ENCODE measurements around the gene CDH24.

DNA sequence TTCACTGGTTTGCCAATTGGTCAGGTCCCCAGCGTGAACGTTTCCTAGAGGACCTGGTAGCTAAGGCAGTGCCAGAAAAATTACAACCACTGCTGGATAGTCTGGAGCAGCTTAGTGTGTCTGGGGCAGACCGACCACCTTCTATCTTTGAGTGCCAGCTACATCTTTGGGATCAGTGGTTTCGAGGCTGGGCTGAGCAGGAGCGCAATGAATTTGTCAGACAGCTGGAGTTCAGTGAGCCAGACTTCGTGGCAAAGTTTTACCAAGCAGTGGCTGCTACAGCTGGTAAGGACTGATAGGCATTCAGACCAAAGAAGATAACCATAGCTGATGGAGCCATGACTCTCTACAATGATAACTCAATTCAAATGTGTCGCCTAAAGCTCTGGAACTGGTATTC, 40.5 kb upstream of the CDH24 start:
- TF ChIP-seq JUN (IDR thresholded peaks at IDR 0.05) (no peak), POLR2A (IDR thresholded peaks at IDR 0.05; ENCODE audit: low read length) (no peak), SMC3 (IDR thresholded peaks at IDR 0.05) (no peak), BHLHE40 (IDR thresholded peaks at IDR 0.05; ENCODE audit: low read depth, low read length) (no peak), CBX2 (IDR thresholded peaks at IDR 0.05; ENCODE audit: borderline replicate concordance, low read depth) (no peak), MAFK (IDR thresholded peaks at IDR 0.05; ENCODE audit: partially characterized antibody) (no peak), ESRRA (IDR thresholded peaks at IDR 0.05; ENCODE audit: borderline replicate concordance, low read length) (no peak), CHD4 (IDR thresholded peaks at IDR 0.05; ENCODE audit: borderline replicate concordance) (no peak), EHF (CRISPR knock-in tag; IDR thresholded peaks at IDR 0.05) (no peak)
- TF ChIP-seq, protein P1, sequence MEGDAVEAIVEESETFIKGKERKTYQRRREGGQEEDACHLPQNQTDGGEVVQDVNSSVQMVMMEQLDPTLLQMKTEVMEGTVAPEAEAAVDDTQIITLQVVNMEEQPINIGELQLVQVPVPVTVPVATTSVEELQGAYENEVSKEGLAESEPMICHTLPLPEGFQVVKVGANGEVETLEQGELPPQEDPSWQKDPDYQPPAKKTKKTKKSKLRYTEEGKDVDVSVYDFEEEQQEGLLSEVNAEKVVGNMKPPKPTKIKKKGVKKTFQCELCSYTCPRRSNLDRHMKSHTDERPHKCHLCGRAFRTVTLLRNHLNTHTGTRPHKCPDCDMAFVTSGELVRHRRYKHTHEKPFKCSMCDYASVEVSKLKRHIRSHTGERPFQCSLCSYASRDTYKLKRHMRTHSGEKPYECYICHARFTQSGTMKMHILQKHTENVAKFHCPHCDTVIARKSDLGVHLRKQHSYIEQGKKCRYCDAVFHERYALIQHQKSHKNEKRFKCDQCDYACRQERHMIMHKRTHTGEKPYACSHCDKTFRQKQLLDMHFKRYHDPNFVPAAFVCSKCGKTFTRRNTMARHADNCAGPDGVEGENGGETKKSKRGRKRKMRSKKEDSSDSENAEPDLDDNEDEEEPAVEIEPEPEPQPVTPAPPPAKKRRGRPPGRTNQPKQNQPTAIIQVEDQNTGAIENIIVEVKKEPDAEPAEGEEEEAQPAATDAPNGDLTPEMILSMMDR (IDR thresholded peaks at IDR 0.05): no peak
- TF ChIP-seq, protein P2, sequence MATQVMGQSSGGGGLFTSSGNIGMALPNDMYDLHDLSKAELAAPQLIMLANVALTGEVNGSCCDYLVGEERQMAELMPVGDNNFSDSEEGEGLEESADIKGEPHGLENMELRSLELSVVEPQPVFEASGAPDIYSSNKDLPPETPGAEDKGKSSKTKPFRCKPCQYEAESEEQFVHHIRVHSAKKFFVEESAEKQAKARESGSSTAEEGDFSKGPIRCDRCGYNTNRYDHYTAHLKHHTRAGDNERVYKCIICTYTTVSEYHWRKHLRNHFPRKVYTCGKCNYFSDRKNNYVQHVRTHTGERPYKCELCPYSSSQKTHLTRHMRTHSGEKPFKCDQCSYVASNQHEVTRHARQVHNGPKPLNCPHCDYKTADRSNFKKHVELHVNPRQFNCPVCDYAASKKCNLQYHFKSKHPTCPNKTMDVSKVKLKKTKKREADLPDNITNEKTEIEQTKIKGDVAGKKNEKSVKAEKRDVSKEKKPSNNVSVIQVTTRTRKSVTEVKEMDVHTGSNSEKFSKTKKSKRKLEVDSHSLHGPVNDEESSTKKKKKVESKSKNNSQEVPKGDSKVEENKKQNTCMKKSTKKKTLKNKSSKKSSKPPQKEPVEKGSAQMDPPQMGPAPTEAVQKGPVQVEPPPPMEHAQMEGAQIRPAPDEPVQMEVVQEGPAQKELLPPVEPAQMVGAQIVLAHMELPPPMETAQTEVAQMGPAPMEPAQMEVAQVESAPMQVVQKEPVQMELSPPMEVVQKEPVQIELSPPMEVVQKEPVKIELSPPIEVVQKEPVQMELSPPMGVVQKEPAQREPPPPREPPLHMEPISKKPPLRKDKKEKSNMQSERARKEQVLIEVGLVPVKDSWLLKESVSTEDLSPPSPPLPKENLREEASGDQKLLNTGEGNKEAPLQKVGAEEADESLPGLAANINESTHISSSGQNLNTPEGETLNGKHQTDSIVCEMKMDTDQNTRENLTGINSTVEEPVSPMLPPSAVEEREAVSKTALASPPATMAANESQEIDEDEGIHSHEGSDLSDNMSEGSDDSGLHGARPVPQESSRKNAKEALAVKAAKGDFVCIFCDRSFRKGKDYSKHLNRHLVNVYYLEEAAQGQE (IDR thresholded peaks at IDR 0.05): no peak
- TF ChIP-seq, protein P3, sequence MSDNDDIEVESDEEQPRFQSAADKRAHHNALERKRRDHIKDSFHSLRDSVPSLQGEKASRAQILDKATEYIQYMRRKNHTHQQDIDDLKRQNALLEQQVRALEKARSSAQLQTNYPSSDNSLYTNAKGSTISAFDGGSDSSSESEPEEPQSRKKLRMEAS (IDR thresholded peaks at IDR 0.05): no peak
- TF ChIP-seq, protein P4, sequence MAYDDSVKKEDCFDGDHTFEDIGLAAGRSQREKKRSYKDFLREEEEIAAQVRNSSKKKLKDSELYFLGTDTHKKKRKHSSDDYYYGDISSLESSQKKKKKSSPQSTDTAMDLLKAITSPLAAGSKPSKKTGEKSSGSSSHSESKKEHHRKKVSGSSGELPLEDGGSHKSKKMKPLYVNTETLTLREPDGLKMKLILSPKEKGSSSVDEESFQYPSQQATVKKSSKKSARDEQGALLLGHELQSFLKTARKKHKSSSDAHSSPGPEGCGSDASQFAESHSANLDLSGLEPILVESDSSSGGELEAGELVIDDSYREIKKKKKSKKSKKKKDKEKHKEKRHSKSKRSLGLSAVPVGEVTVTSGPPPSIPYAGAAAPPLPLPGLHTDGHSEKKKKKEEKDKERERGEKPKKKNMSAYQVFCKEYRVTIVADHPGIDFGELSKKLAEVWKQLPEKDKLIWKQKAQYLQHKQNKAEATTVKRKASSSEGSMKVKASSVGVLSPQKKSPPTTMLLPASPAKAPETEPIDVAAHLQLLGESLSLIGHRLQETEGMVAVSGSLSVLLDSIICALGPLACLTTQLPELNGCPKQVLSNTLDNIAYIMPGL (CRISPR knock-in tag; IDR thresholded peaks at IDR 0.05; ENCODE audit: borderline replicate concordance): no peak

Measured in A549 (cell line).